Heart left ventricle (tissue), 13 donors: Measurements from ENCODE around the gene HELZ.

ENCODE experiments used
- POLR2A ChIP-seq, 2 donors: fragments of 450-650 bp; IDR thresholded peaks; one replicate each; pipeline ENCODE4 v1.6.1; 2017; ENCODE audit warnings: antibody characterized with exemption in 2 of 2, mild to moderate bottlenecking in 2 of 2, moderate library complexity in 2 of 2
- TF ChIP-seq, protein P1 (sequence below), 12 donors: fragments of 200-600 bp; sonication (generic) in 4 of 12; IDR thresholded peaks; one replicate each; pipeline versions ENCODE4 v1.5.0 to v1.8.0; 2018 to 2022; ENCODE audit warnings: antibody characterized with exemption in 12 of 12, mild to moderate bottlenecking in 5 of 12
- donor health status: ischemic (EF 13 %, LVEDD 7.1; RV severe dilation, severe dysfunction).
- donor health status: DM: no; HTN: yes; CAD: no.
- donor health status: DM: no; HTN: no; CAD: no.
- donor health status: ischemic (EF 25% LVEDD 6.9; RV normal size, moderate dysfunction).
- donor health status: ischemic (EF 25% LVEDD 5.7; RV mildly dilated, moderate dysfunction).
- donor health status: ischemic (EF 35%, LVEDD 5.7; RV mildly dilated, moderate dysfunction).
- donor health status: nonischemic (EF 11% LVEDD 7.7; RV severe dilation, severe dysfunction).
- donor health status: DM: yes; HTN: yes; CAD: no.
- donor health status: PGD.
- donor health status: ischemic (EF 29% LVEDD 5.4; RV normal size, mild dysfunction).
- donor health status: nonischemic (EF 23%, LVEDD 6.1; RV moderate dilation, normal function).

- TF ChIP-seq, protein P1, sequence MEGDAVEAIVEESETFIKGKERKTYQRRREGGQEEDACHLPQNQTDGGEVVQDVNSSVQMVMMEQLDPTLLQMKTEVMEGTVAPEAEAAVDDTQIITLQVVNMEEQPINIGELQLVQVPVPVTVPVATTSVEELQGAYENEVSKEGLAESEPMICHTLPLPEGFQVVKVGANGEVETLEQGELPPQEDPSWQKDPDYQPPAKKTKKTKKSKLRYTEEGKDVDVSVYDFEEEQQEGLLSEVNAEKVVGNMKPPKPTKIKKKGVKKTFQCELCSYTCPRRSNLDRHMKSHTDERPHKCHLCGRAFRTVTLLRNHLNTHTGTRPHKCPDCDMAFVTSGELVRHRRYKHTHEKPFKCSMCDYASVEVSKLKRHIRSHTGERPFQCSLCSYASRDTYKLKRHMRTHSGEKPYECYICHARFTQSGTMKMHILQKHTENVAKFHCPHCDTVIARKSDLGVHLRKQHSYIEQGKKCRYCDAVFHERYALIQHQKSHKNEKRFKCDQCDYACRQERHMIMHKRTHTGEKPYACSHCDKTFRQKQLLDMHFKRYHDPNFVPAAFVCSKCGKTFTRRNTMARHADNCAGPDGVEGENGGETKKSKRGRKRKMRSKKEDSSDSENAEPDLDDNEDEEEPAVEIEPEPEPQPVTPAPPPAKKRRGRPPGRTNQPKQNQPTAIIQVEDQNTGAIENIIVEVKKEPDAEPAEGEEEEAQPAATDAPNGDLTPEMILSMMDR (IDR thresholded peaks at IDR 0.05): no peak
- TF ChIP-seq POLR2A (IDR thresholded peaks at IDR 0.05): no peak
These were observed 93.3 kb downstream of the HELZ start for GRCh38 chr17:67151717-67152116.
